NCI-H69 (cell line): ENCODE data around the gene SYT4.
"Not testable (repeated sequence)": the region's sequence is repeated elsewhere in the genome, so short reads cannot be mapped to it uniquely, and the experiment has no call there.

Experiments
- DNase-seq: peaks from one replicate; lab custom pipeline; 2025; lab: John Stamatoyannopoulos, UW

Gene SYT4, protein sequence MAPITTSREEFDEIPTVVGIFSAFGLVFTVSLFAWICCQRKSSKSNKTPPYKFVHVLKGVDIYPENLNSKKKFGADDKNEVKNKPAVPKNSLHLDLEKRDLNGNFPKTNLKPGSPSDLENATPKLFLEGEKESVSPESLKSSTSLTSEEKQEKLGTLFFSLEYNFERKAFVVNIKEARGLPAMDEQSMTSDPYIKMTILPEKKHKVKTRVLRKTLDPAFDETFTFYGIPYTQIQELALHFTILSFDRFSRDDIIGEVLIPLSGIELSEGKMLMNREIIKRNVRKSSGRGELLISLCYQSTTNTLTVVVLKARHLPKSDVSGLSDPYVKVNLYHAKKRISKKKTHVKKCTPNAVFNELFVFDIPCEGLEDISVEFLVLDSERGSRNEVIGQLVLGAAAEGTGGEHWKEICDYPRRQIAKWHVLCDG

DNA sequence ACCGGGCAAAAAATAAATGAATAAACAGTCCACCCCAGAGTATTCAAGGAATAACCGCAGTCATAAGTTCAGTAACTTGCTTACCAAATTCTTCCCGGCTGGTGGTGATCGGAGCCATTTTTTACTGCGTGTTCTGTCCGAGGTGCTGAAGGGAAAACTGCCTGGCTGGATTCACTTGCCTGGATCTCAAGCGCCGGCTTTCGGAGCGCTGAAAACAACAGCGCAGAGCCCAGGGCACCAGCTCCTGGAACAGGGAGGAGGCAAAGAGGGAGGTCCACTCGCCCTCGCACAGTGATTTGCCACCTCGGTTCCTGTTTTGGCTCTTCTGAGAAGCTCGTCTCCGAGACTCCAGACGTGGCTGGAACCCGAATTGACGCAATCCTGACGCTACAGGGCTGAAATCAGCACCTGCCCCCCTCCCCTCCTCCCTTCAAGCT, at the start of gene SYT4:
SYT4 (minus strand) TSS at position 327 of the 437 bp plus-strand sequence; CDS start at position 118, 209 bp downstream.
- peak; percentile 99 for DNase-seq

DNA sequence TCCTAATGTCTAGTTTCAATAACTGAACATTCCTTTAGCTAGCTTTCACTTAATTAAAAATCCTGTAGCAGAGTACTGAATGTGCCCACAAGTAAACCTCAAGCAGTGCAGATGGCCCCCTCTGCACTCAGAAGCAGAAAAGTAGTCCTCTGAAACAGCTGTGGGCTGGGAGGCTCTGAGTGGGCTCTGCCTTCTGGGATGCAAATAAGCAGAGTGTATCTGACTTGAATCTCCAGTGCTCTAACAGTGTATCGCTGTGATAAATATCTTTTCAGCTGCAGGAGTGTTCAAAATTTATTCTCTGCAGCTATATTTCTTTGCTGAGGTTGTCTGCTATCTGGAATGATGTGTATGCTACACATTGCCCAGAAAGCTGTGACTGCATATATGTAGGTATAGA, 44.8 kb upstream of the SYT4 start:
- DNase-seq = no peak

DNA sequence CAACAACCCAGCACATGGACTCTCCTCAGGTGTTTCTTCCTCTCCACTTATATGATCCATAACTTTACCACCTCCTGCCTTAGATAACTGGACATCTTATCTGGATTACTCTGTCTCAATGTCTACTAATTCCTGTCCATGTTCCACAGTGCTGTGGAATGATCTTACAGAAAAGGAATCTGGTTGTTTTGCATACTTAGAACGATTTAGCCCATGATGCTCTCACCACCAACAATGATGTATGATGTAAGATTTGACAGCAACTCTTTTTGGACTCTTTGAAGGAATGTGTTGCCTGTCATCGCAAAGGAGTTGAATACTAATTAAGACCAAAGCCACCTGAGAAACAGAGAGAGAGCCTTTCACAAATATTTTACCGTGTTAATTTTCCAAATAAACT, 37.7 kb upstream of the SYT4 start:
- DNase-seq = no peak

DNA sequence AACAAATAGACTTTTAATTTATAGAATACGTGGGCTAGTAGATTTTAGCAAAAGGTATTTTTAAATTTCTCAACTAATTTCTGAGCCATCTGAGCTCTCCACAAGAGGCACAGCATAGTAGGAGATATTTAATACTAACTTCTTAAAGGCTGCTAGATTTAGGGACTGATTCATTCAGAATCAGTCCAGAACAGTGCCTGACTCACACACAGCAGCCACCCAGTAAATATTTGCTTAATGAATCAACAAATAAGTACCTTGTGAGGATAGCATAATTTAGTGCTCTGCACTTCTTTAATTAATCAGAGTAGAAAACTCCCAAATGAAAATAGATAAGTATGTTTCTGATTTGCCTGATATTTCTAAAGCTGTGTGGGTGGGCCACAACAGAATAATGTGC, 35.6 kb upstream of the SYT4 start:
- peak; percentile 41 for DNase-seq

DNA sequence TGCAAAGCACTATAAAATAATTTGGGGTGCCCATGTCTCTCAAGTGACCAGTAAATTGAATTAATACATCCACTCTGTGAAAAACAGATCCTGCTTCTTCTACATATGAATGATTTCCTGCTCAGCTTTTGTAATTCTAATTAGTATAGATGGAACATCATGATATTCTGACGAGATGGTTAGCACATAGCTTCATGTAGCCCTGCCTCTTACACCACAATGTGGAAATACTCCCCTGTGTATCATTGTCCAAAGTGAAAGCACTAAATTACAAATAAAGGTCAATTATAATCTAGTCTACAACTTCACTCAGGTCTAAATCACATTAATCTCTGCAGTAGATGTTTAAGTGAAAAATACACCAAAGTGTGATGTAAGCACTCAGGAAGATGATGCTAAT, 32.9 kb upstream of the SYT4 start:
- DNase-seq = no peak

DNA sequence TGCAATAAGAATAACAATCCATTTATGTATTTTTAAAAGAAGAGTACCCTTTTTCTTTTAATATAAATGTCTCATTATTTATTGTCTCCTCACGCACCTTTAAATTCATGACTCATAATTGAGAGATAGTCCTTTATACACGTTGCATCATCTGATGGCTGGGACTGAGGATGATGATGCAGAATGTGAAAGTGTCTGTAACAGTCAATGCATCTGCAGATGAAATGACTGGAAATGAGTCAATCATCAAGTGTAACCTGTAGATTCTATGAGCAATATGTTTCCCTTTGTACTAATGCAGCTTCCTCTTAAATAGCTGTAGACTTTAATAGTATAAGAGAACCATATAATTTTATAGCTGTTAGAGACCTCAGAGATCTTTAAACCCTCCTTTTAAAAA, 26.1 kb upstream of the SYT4 start:
- peak; percentile 45 for DNase-seq

DNA sequence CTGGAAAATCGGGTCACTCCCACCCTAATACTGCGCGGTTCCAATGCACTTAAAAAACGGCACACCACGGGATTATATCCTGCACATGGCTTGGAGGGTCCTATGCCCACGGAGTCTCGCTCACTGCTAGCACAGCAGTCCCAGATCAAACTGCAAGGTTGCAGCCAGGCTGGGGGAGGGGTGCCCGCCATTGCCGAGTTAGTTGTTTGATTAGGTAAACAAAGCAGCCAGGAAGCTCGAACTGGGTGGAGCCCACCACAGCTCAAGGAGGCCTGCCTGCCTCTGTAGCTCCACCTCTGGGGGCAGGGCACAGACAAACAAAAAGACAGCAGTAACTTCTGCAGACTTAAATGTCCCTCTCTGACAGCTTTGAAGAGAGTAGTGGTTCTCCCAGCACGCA, 8.9 kb upstream of the SYT4 start:
- DNase-seq = not testable (repeated sequence)

DNA sequence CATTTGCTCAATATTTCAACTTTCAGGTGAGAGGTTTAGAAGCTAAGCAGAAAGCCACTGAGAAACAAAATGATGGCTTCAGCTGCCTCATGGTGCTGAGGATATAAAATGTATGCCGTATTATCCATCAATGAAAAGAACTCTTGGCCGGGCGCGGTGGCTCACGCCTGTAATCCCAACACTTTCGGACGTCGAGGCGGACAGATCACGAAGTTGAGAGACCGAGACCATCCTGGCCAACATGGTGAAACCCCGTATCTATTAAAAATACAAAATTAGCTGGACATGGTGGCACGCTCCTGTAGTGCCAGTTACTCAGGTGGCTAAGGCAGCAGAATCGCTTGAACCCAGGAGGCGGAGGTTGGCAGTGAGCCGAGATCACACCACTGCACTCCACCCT, 6.0 kb upstream of the SYT4 start:
- no peak for DNase-seq

DNA sequence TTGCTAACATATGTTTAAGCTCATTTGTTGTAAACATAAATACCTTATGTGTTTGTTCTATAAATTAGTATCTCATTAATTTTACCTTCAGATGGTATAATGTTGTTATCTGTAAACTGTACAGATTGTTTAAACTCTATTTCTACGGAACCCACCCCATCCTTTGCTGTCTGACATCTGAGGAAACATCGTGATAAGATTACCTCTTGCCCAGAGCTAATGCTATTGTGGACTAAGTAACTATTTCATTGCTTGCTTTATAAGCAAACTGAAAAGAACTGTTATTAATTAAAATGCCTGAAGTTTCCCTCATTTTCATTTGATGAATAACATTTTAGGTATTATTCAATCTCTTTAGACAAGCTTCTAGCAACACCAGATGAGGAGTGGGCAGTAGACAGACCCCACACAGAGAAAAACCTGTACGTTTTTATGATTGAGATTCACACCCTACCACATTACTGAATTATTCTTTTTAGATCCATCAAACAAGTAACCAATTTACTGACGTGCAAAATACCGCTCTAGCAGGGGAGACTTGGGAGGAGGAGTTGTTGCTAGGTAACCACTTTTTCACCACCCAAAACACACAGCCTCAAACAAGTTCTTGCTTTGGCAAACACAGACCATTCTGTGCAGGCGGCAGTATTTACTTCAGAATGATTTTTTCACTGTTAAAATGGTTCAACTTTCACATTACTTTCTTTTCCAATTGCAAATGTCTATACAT, 1.9 kb upstream of the SYT4 start:
- DNase-seq = peak; percentile 100

DNA sequence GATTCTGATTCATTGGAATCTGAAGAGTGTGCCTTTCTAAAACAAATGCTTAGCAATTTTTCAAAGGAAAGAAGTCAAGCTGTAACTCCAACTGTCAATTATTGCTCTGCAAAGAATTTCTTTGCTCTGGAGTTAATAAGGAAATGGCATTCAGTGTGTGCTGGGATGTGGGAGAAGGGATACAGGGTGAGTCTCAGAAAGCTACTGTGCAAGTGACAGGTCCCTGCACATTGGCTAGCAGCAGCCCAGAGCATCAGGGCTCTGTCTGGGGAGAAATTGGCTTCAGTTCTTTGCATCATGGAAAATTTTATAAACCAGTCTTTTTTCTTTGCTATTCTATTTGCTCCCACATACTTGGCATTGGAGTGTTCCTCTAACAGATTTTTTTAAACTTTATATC, 1.1 kb upstream of the SYT4 start:
- peak; percentile 85 for DNase-seq

DNA sequence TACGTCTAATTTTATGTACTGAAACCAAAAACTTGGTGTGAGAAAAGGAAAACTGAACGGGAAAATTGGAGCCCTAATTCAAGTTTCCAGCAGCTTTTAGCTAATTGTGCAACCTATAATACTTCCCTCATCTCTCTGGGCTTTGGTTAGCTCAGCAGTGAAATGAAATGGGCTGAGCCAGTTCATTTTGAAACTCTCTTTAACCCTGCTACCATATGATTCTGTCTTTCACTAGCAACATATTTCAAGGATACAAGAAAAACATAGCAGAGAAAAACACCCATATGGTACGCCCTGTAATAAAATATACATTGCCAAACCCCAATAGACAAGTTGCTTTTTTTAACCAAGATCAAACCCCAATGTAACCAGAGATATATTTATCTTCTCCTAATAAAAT, 799 bp downstream of the SYT4 start:
- peak; percentile 81 for DNase-seq

DNA sequence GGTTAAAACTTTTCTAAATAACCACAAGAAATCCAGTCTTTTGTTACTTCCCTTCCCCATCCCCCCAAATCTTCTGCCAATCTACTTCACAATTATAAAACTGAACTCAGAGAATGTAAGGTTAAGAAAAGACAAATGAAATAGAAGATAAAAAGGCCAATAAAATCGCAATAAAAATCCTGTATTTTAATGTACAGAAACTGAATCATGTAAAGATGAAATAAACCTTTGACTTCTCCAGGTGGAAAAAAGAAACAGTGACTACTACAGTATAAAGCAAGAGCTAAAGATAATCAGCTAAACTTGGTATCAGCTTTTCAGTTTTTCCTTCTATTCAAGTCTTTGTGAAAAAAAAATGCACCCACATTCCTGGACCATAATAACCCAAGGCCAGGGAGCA, 1.7 kb downstream of the SYT4 start:
- DNase-seq = peak; percentile 56

DNA sequence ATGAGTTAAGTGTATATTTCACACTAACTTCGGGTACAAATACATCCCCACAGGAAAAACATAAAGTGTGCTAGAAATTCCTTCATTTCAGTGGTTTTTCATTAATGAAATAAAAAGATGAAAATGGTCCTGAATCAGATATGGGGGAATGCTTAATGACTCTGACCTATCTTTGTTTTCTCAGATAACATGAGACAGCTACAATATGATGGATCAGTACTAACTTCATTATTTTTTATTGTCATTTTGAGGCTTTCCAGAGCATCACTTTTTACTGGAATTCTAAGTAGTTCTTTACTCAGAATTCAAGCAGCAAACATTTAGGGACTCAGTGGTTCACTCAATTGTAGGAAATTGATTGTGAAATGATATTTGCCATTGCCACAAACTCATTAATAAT, 2.8 kb downstream of the SYT4 start:
- DNase-seq = no peak

DNA sequence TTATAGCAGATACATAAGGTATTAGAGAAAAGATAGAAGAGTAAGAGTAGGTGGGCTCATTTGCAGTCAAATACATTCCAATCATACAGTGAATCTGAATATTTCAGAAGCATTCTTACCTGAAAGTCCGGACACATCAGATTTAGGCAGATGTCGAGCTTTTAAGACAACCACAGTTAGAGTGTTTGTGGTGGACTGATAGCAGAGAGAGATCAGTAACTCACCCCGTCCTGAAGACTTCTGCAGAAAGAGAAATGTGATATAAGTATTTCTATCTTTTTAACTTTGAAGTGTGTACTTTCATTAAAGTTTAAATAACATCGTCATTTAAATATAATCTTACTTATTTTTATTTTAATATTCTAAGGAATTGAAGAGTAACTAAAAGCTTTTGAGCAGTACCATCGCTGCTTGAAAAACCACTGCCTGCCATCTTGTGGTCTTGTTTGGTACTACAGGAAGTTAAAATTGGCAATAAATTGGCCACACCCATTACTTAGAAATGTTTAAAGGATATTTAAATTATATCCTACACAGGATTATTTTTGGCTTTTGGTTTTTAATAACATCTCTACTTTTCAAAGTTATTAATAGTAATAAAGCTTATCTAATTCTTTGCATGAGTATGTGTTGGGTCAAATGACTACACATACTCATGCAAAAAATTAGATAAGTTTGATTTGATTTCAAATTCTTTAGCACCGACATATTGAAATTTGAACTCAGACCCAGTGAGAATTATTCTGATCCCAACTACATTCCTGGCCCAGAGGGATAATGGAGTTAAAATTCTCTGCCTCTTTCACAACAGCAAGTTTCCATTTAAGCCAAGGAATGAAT, 5.5 kb downstream of the SYT4 start:
- peak; percentile 74 for DNase-seq

DNA sequence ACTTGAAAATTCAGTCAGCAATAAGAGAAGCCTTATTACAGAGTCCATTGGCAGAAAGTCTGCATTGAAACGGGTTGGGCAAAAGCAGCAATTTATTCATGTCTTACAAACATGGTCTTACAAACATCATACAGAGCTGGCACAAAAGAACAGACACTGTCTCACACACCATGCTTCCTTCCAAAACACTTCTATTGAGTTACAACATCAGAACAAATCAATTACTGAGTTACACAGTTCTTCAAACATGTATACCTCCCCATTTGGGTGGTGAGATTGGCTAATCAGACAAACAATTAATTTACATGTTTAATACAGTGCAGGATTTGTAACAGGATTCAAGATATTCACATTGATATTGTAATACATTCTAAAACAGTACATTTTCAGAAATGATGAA, 9.5 kb downstream of the SYT4 start:
- DNase-seq = no peak

DNA sequence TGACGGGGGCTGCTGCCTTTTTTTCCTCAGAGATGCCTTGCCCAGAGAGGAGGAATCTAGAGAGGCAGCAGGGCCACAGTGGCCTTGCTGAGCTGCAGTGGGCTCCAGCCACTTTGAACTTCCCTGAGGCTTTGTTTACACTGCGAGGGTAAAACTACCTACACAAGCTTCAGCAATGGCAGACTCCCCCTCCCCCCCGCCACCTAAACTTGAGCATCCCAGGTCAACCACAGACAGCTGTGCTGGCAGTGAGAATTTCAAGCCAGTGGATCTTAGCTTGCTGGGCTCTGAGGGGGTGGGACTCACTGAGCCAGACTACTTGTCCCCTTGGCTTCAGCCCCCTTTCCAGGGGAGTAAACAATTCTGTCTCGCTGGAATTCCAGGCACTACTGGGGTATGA, 11.8 kb downstream of the SYT4 start:
- no peak for DNase-seq

DNA sequence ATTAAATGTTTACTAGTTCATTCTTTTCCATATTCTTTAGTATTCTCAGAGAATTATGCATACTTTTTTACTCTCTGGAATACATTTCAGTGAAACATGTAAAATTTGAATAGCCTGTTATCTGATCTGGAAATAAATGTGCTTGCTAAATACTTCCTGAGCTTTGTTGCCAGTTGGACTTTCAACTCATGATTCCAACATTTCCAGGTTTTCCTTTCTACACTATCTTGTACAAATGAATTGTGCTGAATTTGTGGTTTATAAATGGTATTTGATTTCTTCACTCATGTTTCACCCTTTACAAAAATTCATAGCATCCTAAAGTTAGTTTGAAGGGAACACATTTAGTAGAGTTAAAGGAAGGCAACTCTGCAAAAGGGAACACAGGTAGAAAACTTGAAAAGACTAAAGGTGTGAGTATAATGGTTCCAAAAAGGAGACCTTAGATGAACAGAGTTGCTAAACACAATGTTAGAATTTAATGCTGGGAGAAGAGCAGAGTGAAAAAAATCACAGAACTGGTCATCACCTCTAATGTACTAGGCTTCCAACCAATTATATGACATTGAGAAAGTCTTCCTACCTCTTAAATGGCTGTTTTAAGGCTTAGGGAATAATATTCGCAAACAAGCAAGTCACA, 28.6 kb downstream of the SYT4 start:
- no peak for DNase-seq

DNA sequence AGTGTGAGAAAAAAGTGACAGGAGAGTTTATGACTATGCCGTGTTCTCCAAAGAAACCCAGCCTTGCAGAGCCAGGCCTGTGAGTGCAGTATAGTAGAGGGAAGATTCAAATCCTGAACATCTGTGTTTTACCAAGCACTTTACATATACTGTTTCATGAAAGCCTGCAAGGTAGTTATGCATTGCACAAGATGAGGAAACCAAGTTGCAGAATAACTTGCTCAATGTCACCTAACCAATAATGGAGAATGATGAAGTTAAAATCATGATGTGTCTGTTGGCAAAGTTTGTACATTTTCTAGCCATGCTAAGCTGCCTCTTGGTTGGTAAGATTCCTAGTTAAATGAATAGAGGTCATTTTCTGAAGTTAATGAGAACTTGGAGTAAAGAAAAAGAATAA, 29.3 kb downstream of the SYT4 start:
- DNase-seq = no peak

DNA sequence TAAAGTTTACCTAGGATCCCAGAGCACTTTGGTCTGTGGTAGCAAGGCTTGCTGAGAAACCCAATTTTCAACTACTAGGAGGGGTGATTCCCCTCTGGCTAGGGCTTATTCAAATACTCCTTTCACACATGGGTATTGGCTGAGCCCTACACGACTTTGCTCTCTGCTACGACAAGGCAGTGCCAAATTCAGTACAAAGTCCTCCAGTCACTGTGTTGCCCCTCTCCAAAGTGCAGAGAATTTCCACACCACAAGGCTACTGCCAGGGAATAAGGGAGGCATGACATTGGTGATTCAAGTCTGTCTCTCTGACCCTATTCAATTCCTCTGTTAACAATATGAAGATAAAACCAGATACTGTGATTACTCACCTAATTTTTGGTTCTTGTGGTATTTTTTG, 38.9 kb downstream of the SYT4 start:
- DNase-seq = no peak

DNA sequence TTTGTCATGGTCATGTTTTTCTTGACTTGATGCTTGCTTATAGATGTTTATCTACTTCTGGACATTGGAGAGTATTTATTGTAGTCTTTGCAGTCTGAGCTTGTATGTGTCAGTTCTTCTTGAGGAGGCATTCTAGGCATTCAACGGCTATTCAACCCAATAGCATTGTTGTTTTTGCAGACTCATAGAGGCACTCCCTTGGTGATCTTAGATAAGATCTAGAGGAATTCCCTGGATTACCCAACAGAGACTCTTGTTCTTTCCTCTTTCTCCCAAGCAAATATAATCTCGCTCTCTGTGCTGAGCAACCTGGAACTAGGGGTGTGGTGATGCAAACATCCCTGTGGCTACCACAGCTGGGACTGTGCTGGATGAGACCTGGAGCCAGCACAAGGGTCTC, 40.4 kb downstream of the SYT4 start:
- no peak for DNase-seq

DNA sequence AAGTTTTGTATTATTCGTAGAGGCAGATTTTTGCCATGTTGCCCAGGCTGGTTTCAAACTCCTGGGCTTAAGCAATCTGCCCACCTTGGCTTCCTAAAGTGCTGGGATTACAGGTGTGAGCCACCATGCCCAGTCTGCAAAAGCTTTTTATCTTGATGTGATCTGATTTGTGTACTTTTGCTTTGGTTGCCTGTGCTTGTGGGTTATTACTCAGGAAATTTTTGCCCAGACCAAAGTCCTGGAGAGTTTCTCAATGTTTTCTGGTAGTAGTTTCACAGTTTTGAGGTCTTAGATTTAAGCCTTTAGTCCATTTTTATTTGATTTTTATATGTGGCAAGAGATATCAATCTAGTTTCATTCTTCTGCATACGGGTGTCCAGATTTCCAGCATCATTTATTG, 42.4 kb downstream of the SYT4 start:
- no peak for DNase-seq

DNA sequence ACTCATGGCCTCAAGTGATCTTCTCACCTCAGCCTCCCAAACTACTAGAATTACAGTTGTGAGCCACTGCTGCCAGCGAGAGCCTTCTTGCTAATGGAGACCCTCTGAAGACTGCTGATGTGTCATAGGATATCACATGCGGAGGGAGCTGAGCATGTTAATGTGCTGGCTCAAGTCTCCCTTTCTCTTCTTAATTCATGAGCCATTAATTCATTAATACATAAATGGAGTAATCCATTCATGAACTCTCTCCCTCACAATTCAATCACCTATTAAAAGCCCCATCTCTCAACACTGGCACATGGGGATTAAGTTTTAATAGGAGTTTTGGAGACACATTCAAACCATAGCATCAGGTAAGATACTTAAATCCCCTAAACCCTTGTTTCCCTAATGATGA, 54.8 kb downstream of the SYT4 start:
- DNase-seq = no peak
